Gastroesophageal sphincter (tissue), 4 donors: Measurements from ENCODE around the gene PTPRC. TPM values are rescaled to one million over a fixed set of nuclear protein-coding genes. Genes with fewer than 3 reads are reported as not detected.

Source experiments
- ATAC-seq: fragments of 150-250 bp; one replicate; pipeline ENCODE4 v1.9.1; 2016; ENCODE audit warnings: mild to moderate bottlenecking, moderate library complexity
- H3K27ac ChIP-seq, 4 donors: fragments of 200-600 bp; sonication (generic) in 3 of 4; 1 replicate in 3 of 4; 2 replicates in 1 of 4; pipeline ENCODE4 v1.5.1; 2016 to 2019
- H3K27me3 ChIP-seq: fragments of 200-600 bp; sonication (generic); one replicate; pipeline ENCODE4 v1.5.1; 2019
- H3K36me3 ChIP-seq, 2 donors: fragments of 200-600 bp; sonication (generic); one replicate each; pipeline ENCODE4 v1.5.1; 2019; ENCODE audit warnings: control low read depth in 1 of 2
- H3K4me1 ChIP-seq, 3 donors: fragments of 200-600 bp; sonication (generic); 1 replicate in 2 of 3; 2 replicates in 1 of 3; pipeline ENCODE4 v1.5.1; 2016 to 2019; ENCODE audit warnings: control low read depth in 2 of 3
- H3K4me3 ChIP-seq, 2 donors: fragments of 200-600 bp; sonication (generic); one replicate each; pipeline ENCODE4 v1.5.1; 2019; ENCODE audit warnings: mild to moderate bottlenecking in 1 of 2, moderate library complexity in 1 of 2
- H3K9me3 ChIP-seq, 3 donors: fragments of 200-600 bp; sonication (generic); one replicate each; pipeline ENCODE4 v1.5.1; 2017 to 2019; ENCODE audit warnings: control low read depth in 2 of 3
- CTCF ChIP-seq, 4 experiments: fragments of 200-600 bp in 2 of 4; fragments of 450-650 bp in 2 of 4; sonication (generic) in 1 of 4; IDR thresholded peaks; one replicate each; pipeline ENCODE4 v1.5.1; 2017 to 2019; ENCODE audit warnings: antibody characterized with exemption in 4 of 4, mild to moderate bottlenecking in 2 of 4, moderate library complexity in 2 of 4
- EP300 ChIP-seq: sonication (generic); formaldehyde crosslinking; IDR thresholded peaks from one replicate; pipeline ENCODE4 v1.6.1; 2017; ENCODE audit warnings: antibody characterized with exemption, mild to moderate bottlenecking
- POLR2A ChIP-seq, 2 donors: fragments of 450-650 bp; IDR thresholded peaks; one replicate each; pipeline ENCODE4 v1.6.1; 2017; ENCODE audit warnings: antibody characterized with exemption in 2 of 2, mild to moderate bottlenecking in 2 of 2, moderate library complexity in 1 of 2
- POLR2AphosphoS5 ChIP-seq: sonication (generic); formaldehyde crosslinking; IDR thresholded peaks from one replicate; pipeline ENCODE4 v1.6.1; 2017; ENCODE audit warnings: antibody characterized with exemption
- WGBS, 2 donors: methylation state at CpG; one replicate each; pipeline ENCODE4 v1.1.5; 2018; ENCODE audit warnings: low coverage in 1 of 2; 5-methylcytosine and 5-hydroxymethylcytosine counted together
- total RNA-seq, 4 donors: library from RNA; depleted of rRNA; stranded (reverse); fragments of >200 nt; gene quantifications; one replicate each; pipeline ENCODE4 v1.1.0, GENCODE V29; 2016

Gene PTPRC
- total RNA-seq, 4 donors from 2014 or later = 5.0 to 31.9 (median 12.9) TPM

GRCh38 chr1:198756470-198756869 lies 117.6 kb downstream of the PTPRC start:
- H3K4me3 ChIP-seq = no peak overlapping the region
- H3K4me1 ChIP-seq = no peaks in the 10 kb centered on the region
- no peak for TF ChIP-seq POLR2A (IDR thresholded peaks at IDR 0.05)
- TF ChIP-seq CTCF (IDR thresholded peaks at IDR 0.05) = peak in 1 of 4 experiments; percentile 40
- no peak for ATAC-seq
- H3K36me3 ChIP-seq = no peaks in the 10 kb centered on the region
- H3K27ac ChIP-seq = no peak overlapping the region
- H3K27me3 ChIP-seq = no peaks in the 10 kb centered on the region
- H3K9me3 ChIP-seq = no peaks in the 10 kb centered on the region

- no peak for ATAC-seq
- Histone ChIP-seq H3K36me3 (no peaks in the 10 kb centered on the region), H3K27me3 (no peaks in the 10 kb centered on the region), H3K9me3 (no peaks in the 10 kb centered on the region), H3K27ac (no peak overlapping the region), H3K4me3 (no peak overlapping the region), H3K4me1 (no peaks in the 10 kb centered on the region)
- no peak for TF ChIP-seq EP300
- no peak for TF ChIP-seq POLR2A (IDR thresholded peaks at IDR 0.05)
- TF ChIP-seq CTCF (IDR thresholded peaks at IDR 0.05) = no peak
- TF ChIP-seq POLR2AphosphoS5 = no peak
- WGBS, 2 donors = 89 to 96% methylated on average over 3 to 4 of the region's 4 CpGs
Observed at GRCh38 chr1:198761859-198762616, 123.2 kb downstream of the PTPRC start.

GRCh38 chr1:198763298-198763714 lies 124.5 kb downstream of the PTPRC start:
- TF ChIP-seq EP300 = no peak
- TF ChIP-seq POLR2A (IDR thresholded peaks at IDR 0.05) = no peak
- TF ChIP-seq POLR2AphosphoS5 = no peak
- no peak for TF ChIP-seq CTCF (IDR thresholded peaks at IDR 0.05)
- no peaks in the 10 kb centered on the region for H3K27me3 ChIP-seq
- 47 to 60% methylated on average over 1 of the region's 1 CpG for WGBS, 2 donors
- no peak for ATAC-seq
- no peaks in the 10 kb centered on the region for H3K36me3 ChIP-seq
- no peak overlapping the region for H3K27ac ChIP-seq
- no peak overlapping the region for H3K4me3 ChIP-seq
- no peaks in the 10 kb centered on the region for H3K4me1 ChIP-seq
- H3K9me3 ChIP-seq = no peaks in the 10 kb centered on the region

GRCh38 chr1:198764748-198765147 lies 125.9 kb downstream of the PTPRC start:
- 18 to 32% methylated on average over 2 of the region's 2 CpGs for WGBS, 2 donors
- Histone ChIP-seq H3K36me3 (no peaks in the 10 kb centered on the region), H3K27ac (no peak overlapping the region), H3K4me1 (no peaks in the 10 kb centered on the region), H3K4me3 (no peak overlapping the region), H3K27me3 (no peaks in the 10 kb centered on the region), H3K9me3 (no peaks in the 10 kb centered on the region)
- ATAC-seq = no peak
- no peak for TF ChIP-seq POLR2AphosphoS5
- no peak for TF ChIP-seq EP300
- no peak for TF ChIP-seq POLR2A (IDR thresholded peaks at IDR 0.05)
- TF ChIP-seq CTCF (IDR thresholded peaks at IDR 0.05) = no peak

GRCh38 chr1:198765416-198765815 lies 126.6 kb downstream of the PTPRC start:
- H3K27me3 ChIP-seq = no peaks in the 10 kb centered on the region
- no peak for ATAC-seq
- H3K27ac ChIP-seq = no peak overlapping the region
- H3K4me1 ChIP-seq = no peaks in the 10 kb centered on the region
- no peaks in the 10 kb centered on the region for H3K36me3 ChIP-seq
- no peak overlapping the region for H3K4me3 ChIP-seq
- TF ChIP-seq CTCF (IDR thresholded peaks at IDR 0.05) (no peak), POLR2AphosphoS5 (no peak), EP300 (no peak), POLR2A (IDR thresholded peaks at IDR 0.05) (no peak)
- H3K9me3 ChIP-seq = no peaks in the 10 kb centered on the region
